Measurements from ENCODE around the gene NTPCR. TPM values are rescaled to one million over a fixed set of nuclear protein-coding genes. Genes with fewer than 3 reads are reported as not detected.

The NTPCR gene
- total and polyA plus RNA-seq, 5 donors from 2014 or later = 12.4 to 72.0 (median 47.6) TPM

DNA sequence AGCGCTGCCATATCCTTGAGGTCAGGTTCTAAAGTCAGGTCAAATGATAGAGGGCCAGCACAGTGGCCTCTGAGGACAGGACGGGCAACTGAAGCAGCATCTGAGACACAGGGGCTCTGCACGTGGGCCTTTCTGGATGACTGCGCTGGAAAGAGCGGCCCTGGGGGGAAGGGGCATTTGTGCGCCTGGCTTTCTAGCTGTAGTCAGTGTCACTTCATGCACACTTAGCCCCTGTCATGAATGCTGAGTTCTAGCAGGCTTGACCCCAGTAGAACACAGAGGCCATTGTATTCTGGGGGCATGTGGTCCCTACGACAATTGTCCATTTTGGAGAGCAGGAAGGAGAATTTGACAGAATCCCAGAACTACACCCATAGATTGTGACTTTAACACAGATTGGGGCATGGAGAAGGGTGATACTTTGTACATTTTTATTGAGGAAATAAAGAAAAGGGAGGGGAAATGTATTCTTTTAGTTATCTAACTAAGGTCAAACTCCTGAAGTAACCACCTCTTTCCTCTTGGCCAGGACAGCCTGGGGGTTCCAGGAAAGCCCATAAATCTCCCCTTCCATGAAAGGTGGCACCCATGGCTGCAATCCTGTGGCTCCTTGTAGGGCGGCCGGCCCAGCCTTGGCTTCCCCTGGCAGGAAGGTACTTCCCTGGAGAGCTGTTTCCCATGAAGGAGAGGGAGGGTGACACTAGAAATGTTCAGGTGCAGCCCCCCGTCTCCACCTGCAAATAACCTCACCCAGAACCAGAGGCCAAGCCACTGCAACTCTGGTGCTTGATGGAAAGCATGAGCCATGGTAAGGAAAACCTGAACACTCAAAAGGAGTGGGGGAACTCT is 34.4 kb downstream of the NTPCR start:
- DNase-seq (no peak), ATAC-seq (ENCODE audit: low read depth in 2 of 2) (no peak)
- H3K9me3 ChIP-seq (ENCODE audit: control insufficient read depth in 2 of 2, low read length in 2 of 2) = no peaks in the 10 kb centered on the region
- H3K4me3 ChIP-seq (ENCODE audit: low read depth, low read length) = no peak overlapping the region
- Mint-ChIP-seq H3K9me3 (no peaks in the 10 kb centered on the region), H3K36me3 (peaks cover 14% of the 10 kb centered on the region), H3K27me3 (no peaks in the 10 kb centered on the region), H3K27ac (no peak overlapping the region), H3K4me3 (no peak overlapping the region), H3K4me1 (no peaks in the 10 kb centered on the region)
- no peaks in the 10 kb centered on the region for H3K27me3 ChIP-seq (ENCODE audit: control insufficient read depth, insufficient read depth, low read length)
- H3K27ac ChIP-seq (ENCODE audit: insufficient read depth, low read length, poor library complexity, severe bottlenecking) = no peak overlapping the region
- H3K4me1 ChIP-seq (ENCODE audit: control insufficient read depth, insufficient read depth, low read length, poor library complexity, severe bottlenecking) = no peaks in the 10 kb centered on the region
- H3K36me3 ChIP-seq (ENCODE audit: control insufficient read depth, insufficient read depth, low read length) = peaks cover 4% of the 10 kb centered on the region

DNA sequence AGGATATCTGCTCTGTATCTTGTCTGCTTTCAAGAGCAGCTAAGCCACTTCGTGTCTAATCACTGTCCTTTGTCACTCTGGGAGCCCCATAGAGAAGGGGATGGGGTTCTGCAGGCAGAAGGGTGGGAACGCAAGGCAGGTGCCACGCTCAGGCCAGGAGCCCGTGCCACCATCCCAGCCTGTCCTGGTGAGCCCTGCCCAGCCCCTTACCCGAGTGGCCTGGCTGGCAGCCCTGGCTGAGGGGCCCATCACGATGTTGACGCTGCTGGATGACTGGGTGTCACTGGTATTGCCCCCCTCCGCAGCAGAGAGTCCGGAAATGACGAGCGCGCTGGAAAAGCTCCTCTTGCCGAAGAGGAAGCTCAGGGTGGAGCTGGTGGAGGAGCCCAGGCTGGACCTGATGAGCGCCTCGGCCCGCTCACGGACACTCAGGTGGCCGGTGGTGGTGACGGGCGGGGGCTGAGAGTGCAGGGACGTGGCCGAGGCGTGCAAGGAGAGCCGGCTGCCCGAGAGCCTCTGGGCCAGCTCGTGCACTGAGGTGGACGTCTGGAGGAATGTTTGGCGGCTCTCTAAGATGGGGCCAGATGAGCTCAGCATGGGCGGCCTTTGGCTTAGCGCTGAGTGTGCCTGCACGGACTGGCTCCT is 35.6 kb downstream of the NTPCR start:
- H3K4me1 Mint-ChIP-seq = no peaks in the 10 kb centered on the region
- ATAC-seq (ENCODE audit: low read depth in 2 of 2) = no peak
- no peak overlapping the region for H3K27ac ChIP-seq (ENCODE audit: insufficient read depth, low read length, poor library complexity, severe bottlenecking)
- H3K9me3 Mint-ChIP-seq = no peaks in the 10 kb centered on the region
- H3K27me3 ChIP-seq (ENCODE audit: control insufficient read depth, insufficient read depth, low read length) = no peaks in the 10 kb centered on the region
- H3K4me3 Mint-ChIP-seq = no peak overlapping the region
- H3K36me3 ChIP-seq (ENCODE audit: control insufficient read depth, insufficient read depth, low read length) = peaks cover 8% of the 10 kb centered on the region
- no peak for DNase-seq
- peaks cover 14% of the 10 kb centered on the region for H3K36me3 Mint-ChIP-seq
- H3K27ac Mint-ChIP-seq = peak overlapping the region in 1 of 3 donors; percentile 43
- H3K27me3 Mint-ChIP-seq = no peaks in the 10 kb centered on the region
- no peaks in the 10 kb centered on the region for H3K9me3 ChIP-seq (ENCODE audit: control insufficient read depth in 2 of 2, low read length in 2 of 2)
- no peaks in the 10 kb centered on the region for H3K4me1 ChIP-seq (ENCODE audit: control insufficient read depth, insufficient read depth, low read length, poor library complexity, severe bottlenecking)
- no peak overlapping the region for H3K4me3 ChIP-seq (ENCODE audit: low read depth, low read length)

GRCh38 chr1:232986527-232986922 is 36.1 kb downstream of the NTPCR start:
- Histone ChIP-seq H3K9me3 (ENCODE audit: control insufficient read depth in 2 of 2, low read length in 2 of 2) (no peaks in the 10 kb centered on the region), H3K27me3 (ENCODE audit: control insufficient read depth, insufficient read depth, low read length) (no peaks in the 10 kb centered on the region), H3K4me3 (ENCODE audit: low read depth, low read length) (no peak overlapping the region), H3K4me1 (ENCODE audit: control insufficient read depth, insufficient read depth, low read length, poor library complexity, severe bottlenecking) (no peaks in the 10 kb centered on the region), H3K36me3 (ENCODE audit: control insufficient read depth, insufficient read depth, low read length) (peaks cover 8% of the 10 kb centered on the region), H3K27ac (ENCODE audit: insufficient read depth, low read length, poor library complexity, severe bottlenecking) (no peak overlapping the region)
- ATAC-seq (ENCODE audit: low read depth in 2 of 2) = no peak
- DNase-seq = no peak
- Mint-ChIP-seq H3K9me3 (peaks cover 0 to 2% (median 0%) of the 10 kb centered on the region in 7 donors), H3K4me3 (no peak overlapping the region), H3K27ac (no peak overlapping the region), H3K36me3 (peaks cover 14% of the 10 kb centered on the region), H3K4me1 (no peaks in the 10 kb centered on the region), H3K27me3 (no peaks in the 10 kb centered on the region)

DNA sequence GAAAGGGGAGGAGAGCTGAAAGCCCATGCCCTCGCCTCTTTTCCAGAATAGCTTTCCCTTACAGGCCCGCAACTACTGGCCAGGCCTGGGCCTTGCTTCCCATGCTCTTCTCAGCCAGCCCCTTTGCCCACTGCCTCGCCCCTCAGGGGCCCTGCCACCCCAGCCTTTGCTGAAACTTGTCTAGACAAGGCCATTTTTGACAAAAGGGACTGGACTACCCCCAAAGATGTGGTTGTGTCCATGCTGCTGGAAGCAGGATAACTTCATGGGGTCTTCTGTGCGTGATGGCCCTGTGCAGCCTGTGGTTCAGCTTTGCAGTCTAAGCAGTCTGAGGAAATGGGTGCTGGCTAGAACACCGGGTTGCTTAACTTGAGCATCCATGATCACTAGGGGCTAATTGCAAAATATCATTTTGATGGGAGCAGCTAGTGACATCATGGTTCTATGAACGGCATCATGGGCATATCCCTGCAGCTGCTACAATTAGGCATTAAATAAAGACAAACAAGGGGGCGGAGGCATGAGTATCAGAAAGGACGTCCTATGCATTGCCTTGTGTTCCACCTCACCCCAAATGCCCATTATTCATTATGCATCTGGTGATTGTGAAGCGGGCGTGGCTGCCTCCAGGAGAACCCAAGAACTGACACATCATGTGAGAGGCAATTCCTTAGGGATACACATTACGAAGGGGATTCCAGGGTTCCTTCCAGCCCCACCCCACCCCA is 36.8 kb downstream of the NTPCR start:
- Mint-ChIP-seq H3K36me3 (peaks cover 13% of the 10 kb centered on the region), H3K27me3 (no peaks in the 10 kb centered on the region), H3K9me3 (peaks cover 0 to 3% (median 0%) of the 10 kb centered on the region in 7 donors), H3K4me1 (no peaks in the 10 kb centered on the region), H3K4me3 (no peak overlapping the region), H3K27ac (no peak overlapping the region)
- Histone ChIP-seq H3K27me3 (ENCODE audit: control insufficient read depth, insufficient read depth, low read length) (no peaks in the 10 kb centered on the region), H3K9me3 (ENCODE audit: control insufficient read depth in 2 of 2, low read length in 2 of 2) (no peaks in the 10 kb centered on the region), H3K4me3 (ENCODE audit: low read depth, low read length) (no peak overlapping the region), H3K4me1 (ENCODE audit: control insufficient read depth, insufficient read depth, low read length, poor library complexity, severe bottlenecking) (no peaks in the 10 kb centered on the region), H3K27ac (ENCODE audit: insufficient read depth, low read length, poor library complexity, severe bottlenecking) (no peak overlapping the region), H3K36me3 (ENCODE audit: control insufficient read depth, insufficient read depth, low read length) (peaks cover 8% of the 10 kb centered on the region)
- DNase-seq (no peak), ATAC-seq (ENCODE audit: low read depth in 2 of 2) (no peak)

- H3K4me3 Mint-ChIP-seq = no peak overlapping the region
Measured at GRCh38 chr1:232987774-232988140, 37.3 kb downstream of the NTPCR start.

GRCh38 chr1:232988572-232989040 is 38.2 kb downstream of the NTPCR start:
- no peaks in the 10 kb centered on the region for H3K9me3 ChIP-seq (ENCODE audit: control insufficient read depth in 2 of 2, low read length in 2 of 2)
- H3K36me3 Mint-ChIP-seq = peaks cover 22% of the 10 kb centered on the region

More at GRCh38 chr1:232987774-232988140, 37.3 kb downstream of the NTPCR start:
- H3K4me1 Mint-ChIP-seq = no peaks in the 10 kb centered on the region
- Histone ChIP-seq H3K4me3 (ENCODE audit: low read depth, low read length) (no peak overlapping the region), H3K9me3 (ENCODE audit: control insufficient read depth in 2 of 2, low read length in 2 of 2) (no peaks in the 10 kb centered on the region), H3K27me3 (ENCODE audit: control insufficient read depth, insufficient read depth, low read length) (no peaks in the 10 kb centered on the region), H3K36me3 (ENCODE audit: control insufficient read depth, insufficient read depth, low read length) (peaks cover 8% of the 10 kb centered on the region), H3K4me1 (ENCODE audit: control insufficient read depth, insufficient read depth, low read length, poor library complexity, severe bottlenecking) (no peaks in the 10 kb centered on the region), H3K27ac (ENCODE audit: insufficient read depth, low read length, poor library complexity, severe bottlenecking) (no peak overlapping the region)
- H3K36me3 Mint-ChIP-seq = peaks cover 14% of the 10 kb centered on the region
- no peak overlapping the region for H3K27ac Mint-ChIP-seq
- ATAC-seq (ENCODE audit: low read depth in 2 of 2) (no peak), DNase-seq (no peak)
- peaks cover 0 to 4% (median 0%) of the 10 kb centered on the region in 7 donors for H3K9me3 Mint-ChIP-seq
- no peaks in the 10 kb centered on the region for H3K27me3 Mint-ChIP-seq

DNA sequence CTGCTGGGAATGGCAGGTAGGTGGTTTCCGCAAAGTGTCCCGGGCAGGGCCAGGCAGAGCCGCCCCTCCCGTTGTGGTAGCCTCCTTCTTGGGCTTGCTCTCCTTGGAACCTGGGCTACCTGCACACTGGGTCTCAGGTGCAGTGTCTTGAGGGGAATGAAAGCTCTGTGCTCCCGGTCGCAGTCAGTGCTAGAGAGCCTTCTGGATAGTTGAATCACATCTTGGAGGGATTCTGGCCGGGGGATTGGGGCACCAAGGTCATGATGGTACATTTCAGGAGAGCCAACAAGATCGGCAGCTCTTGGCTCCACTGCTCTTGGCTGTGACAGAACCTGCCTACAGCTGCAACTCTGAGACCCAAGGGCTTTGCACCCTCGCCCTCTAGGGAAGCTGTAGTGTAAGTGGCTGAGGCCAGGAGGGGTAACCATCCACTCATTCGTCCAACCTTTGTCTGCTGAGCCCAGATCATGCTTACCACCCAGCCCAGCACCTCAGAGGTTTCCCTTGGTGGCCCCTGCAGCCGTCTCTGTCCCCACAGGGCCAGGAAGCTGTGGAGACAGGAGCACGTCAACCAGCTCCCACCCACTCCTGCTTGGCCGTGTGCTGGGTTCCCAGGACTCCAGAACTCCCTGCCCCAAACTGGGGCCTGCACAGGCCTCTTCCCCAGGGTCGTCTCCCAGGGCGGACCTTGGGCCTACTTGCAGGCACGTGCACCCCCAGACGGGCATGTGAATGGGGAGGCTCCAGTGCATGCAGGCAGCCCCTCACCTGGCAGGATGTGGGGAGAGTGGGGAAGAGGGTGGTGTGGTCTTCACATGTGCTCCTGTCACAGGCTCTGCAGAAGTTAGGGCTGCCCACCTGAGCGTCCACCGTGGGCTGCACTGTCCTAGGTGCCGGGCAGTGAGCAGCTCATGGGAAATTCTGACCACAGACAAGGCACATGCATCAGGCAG is 40.0 kb downstream of the NTPCR start:
- H3K9me3 Mint-ChIP-seq = peaks cover 0 to 15% (median 4%) of the 10 kb centered on the region in 7 donors
- DNase-seq = no peak
- H3K36me3 Mint-ChIP-seq = peaks cover 33% of the 10 kb centered on the region
- Histone ChIP-seq H3K9me3 (ENCODE audit: control insufficient read depth in 2 of 2, low read length in 2 of 2) (no peaks in the 10 kb centered on the region), H3K27me3 (ENCODE audit: control insufficient read depth, insufficient read depth, low read length) (no peaks in the 10 kb centered on the region), H3K4me3 (ENCODE audit: low read depth, low read length) (no peak overlapping the region), H3K27ac (ENCODE audit: insufficient read depth, low read length, poor library complexity, severe bottlenecking) (no peak overlapping the region), H3K36me3 (ENCODE audit: control insufficient read depth, insufficient read depth, low read length) (peaks cover 26% of the 10 kb centered on the region), H3K4me1 (ENCODE audit: control insufficient read depth, insufficient read depth, low read length, poor library complexity, severe bottlenecking) (no peaks in the 10 kb centered on the region)
- H3K4me3 Mint-ChIP-seq = no peak overlapping the region
- H3K4me1 Mint-ChIP-seq = no peaks in the 10 kb centered on the region
- H3K27me3 Mint-ChIP-seq = no peaks in the 10 kb centered on the region
- H3K27ac Mint-ChIP-seq = no peak overlapping the region
- no peak for ATAC-seq (ENCODE audit: low read depth in 2 of 2)

More at GRCh38 chr1:232988572-232989040, 38.2 kb downstream of the NTPCR start:
- Histone ChIP-seq H3K27me3 (ENCODE audit: control insufficient read depth, insufficient read depth, low read length) (no peaks in the 10 kb centered on the region), H3K4me3 (ENCODE audit: low read depth, low read length) (no peak overlapping the region), H3K36me3 (ENCODE audit: control insufficient read depth, insufficient read depth, low read length) (peaks cover 11% of the 10 kb centered on the region), H3K4me1 (ENCODE audit: control insufficient read depth, insufficient read depth, low read length, poor library complexity, severe bottlenecking) (no peaks in the 10 kb centered on the region), H3K27ac (ENCODE audit: insufficient read depth, low read length, poor library complexity, severe bottlenecking) (no peak overlapping the region)
- Mint-ChIP-seq H3K9me3 (peaks cover 0 to 6% (median 1%) of the 10 kb centered on the region in 7 donors), H3K27me3 (no peaks in the 10 kb centered on the region), H3K4me3 (no peak overlapping the region), H3K27ac (no peak overlapping the region), H3K4me1 (no peaks in the 10 kb centered on the region)
- no peak for ATAC-seq (ENCODE audit: low read depth in 2 of 2)
- no peak for DNase-seq
